HL-60/S4 (cell line): ENCODE measurements around the gene WDR87.

Experiments
- in situ Hi-C: fragments of 300-500 bp; cut with MboI; formaldehyde crosslinking; loops from 2 replicates; pipeline ENCODE4 v1.14.3; 2022; ENCODE audit warnings: low sequenced_read_pairs

Gene WDR87

GRCh38 chr19:37931881-37932655, 25.7 kb upstream of the WDR87 start:
- in situ Hi-C loops: no loop called here

- in situ Hi-C loops: no loop called here
These were observed 24.0 kb upstream of the WDR87 start for GRCh38 chr19:37930416-37930815.

- in situ Hi-C loops: no loop called here
These were observed 23.0 kb upstream of the WDR87 start for GRCh38 chr19:37929355-37929923.

GRCh38 chr19:37928527-37929286, 22.3 kb upstream of the WDR87 start:
- in situ Hi-C loops: no loop called here

GRCh38 chr19:37926711-37927110, 20.3 kb upstream of the WDR87 start:
- in situ Hi-C loops: no loop called here

- in situ Hi-C loops: no loop called here
These were observed 19.9 kb upstream of the WDR87 start for GRCh38 chr19:37926255-37926654.

- in situ Hi-C loops: no loop called here
These were observed 18.8 kb upstream of the WDR87 start for GRCh38 chr19:37925212-37925611.

GRCh38 chr19:37924573-37924972, 18.2 kb upstream of the WDR87 start:
- in situ Hi-C loops: loop anchor here (25.0 kb wide), 1 partner anchor 163 kb away; no protein-coding TSS in a partner anchor

- in situ Hi-C loops: loop anchor here (25.0 kb wide), 1 partner anchor 166 kb away; no protein-coding TSS in a partner anchor
These were observed 14.4 kb upstream of the WDR87 start for GRCh38 chr19:37920591-37921450.

- in situ Hi-C loops: loop anchor here (25.0 kb wide), 1 partner anchor 172 kb away; no protein-coding TSS in a partner anchor
These were observed 8.5 kb upstream of the WDR87 start for GRCh38 chr19:37914908-37915307.

- in situ Hi-C loops: loop anchor here (10.0 to 25.0 kb wide), 3 partner anchors 178 to 425 kb away; partner anchors contain the start of gene CATSPERG
These were observed 3.3 kb upstream of the WDR87 start for GRCh38 chr19:37909661-37910199.

GRCh38 chr19:37907735-37908455, 1.5 kb upstream of the WDR87 start:
- in situ Hi-C loops: loop anchor here (10.0 to 25.0 kb wide), 3 partner anchors 179 to 427 kb away; partner anchors contain the start of gene CATSPERG

GRCh38 chr19:37906869-37907734, 708 bp upstream of the WDR87 start, which contains the start of gene SIPA1L3:
SIPA1L3 (plus strand) TSS chr19:37907208; CDS start chr19:38081566, 174,358 bp downstream.
- in situ Hi-C loops: loop anchor here (10.0 to 25.0 kb wide), 3 partner anchors 180 to 428 kb away; partner anchors contain the start of gene CATSPERG

GRCh38 chr19:37903096-37903495, 3.3 kb downstream of the WDR87 start:
- in situ Hi-C loops: loop anchor here (10.0 to 25.0 kb wide), 3 partner anchors 184 to 432 kb away; partner anchors contain the start of gene CATSPERG

GRCh38 chr19:37902668-37903067, 3.7 kb downstream of the WDR87 start:
- in situ Hi-C loops: loop anchor here (10.0 to 25.0 kb wide), 3 partner anchors 185 to 432 kb away; partner anchors contain the start of gene CATSPERG

GRCh38 chr19:37899966-37900365, 6.4 kb downstream of the WDR87 start:
- in situ Hi-C loops: loop anchor here (10.0 to 25.0 kb wide), 3 partner anchors 187 to 435 kb away; partner anchors contain the start of gene CATSPERG

GRCh38 chr19:37899453-37899852, 6.9 kb downstream of the WDR87 start:
- in situ Hi-C loops: no loop called here

GRCh38 chr19:37896180-37896579, 10.2 kb downstream of the WDR87 start:
- in situ Hi-C loops: no loop called here
